Suprapubic skin (tissue), 4 donors: Measurements from ENCODE around the gene IGF2R. TPM values are rescaled to one million over a fixed set of nuclear protein-coding genes. Genes with fewer than 3 reads are reported as not detected.

ENCODE experiments used
- DNase-seq, 2 donors: peaks; one replicate each; pipeline ENCODE4 v3.0.0-alpha.2; 2019; ENCODE audit warnings: low spot score in 2 of 2
- H3K27ac ChIP-seq: fragments of 200-600 bp; sonication (generic); one replicate; pipeline ENCODE4 v1.5.1; 2019
- H3K27me3 ChIP-seq: fragments of 200-600 bp; sonication (generic); one replicate; pipeline ENCODE4 v1.5.1; 2019
- H3K36me3 ChIP-seq: fragments of 200-600 bp; sonication (generic); one replicate; pipeline ENCODE4 v1.5.1; 2019
- H3K4me1 ChIP-seq: fragments of 200-600 bp; sonication (generic); one replicate; pipeline ENCODE4 v1.5.1; 2019
- H3K4me3 ChIP-seq: fragments of 200-600 bp; sonication (generic); one replicate; pipeline ENCODE4 v1.5.1; 2019; ENCODE audit warnings: mild to moderate bottlenecking
- H3K9me3 ChIP-seq: fragments of 200-600 bp; sonication (generic); one replicate; pipeline ENCODE4 v1.5.1; 2019
- CTCF ChIP-seq, 2 donors: fragments of 200-600 bp in 1 of 2; fragments of 450-650 bp in 1 of 2; sonication (generic) in 1 of 2; IDR thresholded peaks; one replicate each; pipeline ENCODE4 v1.5.1; 2016 to 2019; ENCODE audit warnings: antibody characterized with exemption in 2 of 2, mild to moderate bottlenecking in 1 of 2, moderate library complexity in 1 of 2
- EP300 ChIP-seq: sonication (generic); formaldehyde crosslinking; IDR thresholded peaks from one replicate; pipeline ENCODE4 v1.6.1; 2017; ENCODE audit warnings: antibody characterized with exemption
- POLR2A ChIP-seq, 2 donors: fragments of 450-650 bp; IDR thresholded peaks; one replicate each; pipeline ENCODE4 v1.6.1; 2017; ENCODE audit warnings: antibody characterized with exemption in 2 of 2, mild to moderate bottlenecking in 2 of 2, moderate library complexity in 2 of 2
- POLR2AphosphoS5 ChIP-seq, 3 donors: sonication (generic); formaldehyde crosslinking; IDR thresholded peaks; one replicate each; pipeline ENCODE4 v1.6.1; 2017; ENCODE audit warnings: antibody characterized with exemption in 3 of 3
- WGBS: methylation state at CpG from one replicate; pipeline ENCODE4 v1.1.5; 2018; 5-methylcytosine and 5-hydroxymethylcytosine counted together
- total RNA-seq, 4 donors: library from RNA; depleted of rRNA; stranded (reverse); fragments of >200 nt; gene quantifications; one replicate each; pipeline ENCODE4 v1.1.0, GENCODE V29; 2016

Gene IGF2R
- total RNA-seq, 4 donors from 2014 or later: 58.2 to 137 (median 90.6) TPM

DNA sequence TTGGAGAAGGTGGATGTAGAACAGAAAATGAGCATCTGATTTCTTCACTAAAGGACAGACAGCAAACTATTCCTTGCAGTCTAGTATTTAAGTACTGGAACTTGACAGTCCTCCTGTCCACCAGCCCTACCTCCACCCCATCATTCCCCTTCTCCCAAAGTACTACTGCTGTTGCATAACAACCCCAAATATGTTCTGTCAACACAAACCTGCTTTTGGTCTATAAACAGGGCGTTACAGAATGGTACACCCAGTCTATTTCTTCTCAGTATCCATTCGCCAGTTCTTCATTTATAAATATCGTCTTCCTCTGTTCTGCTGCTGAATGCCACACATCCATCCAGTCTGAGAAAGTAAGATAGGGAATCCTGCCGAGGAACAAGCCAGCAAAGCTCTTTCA is 125.1 kb downstream of the IGF2R start:
- DNase-seq: no peak
- H3K27me3 ChIP-seq: no peaks in the 10 kb centered on the region
- TF ChIP-seq POLR2AphosphoS5 (IDR thresholded peaks at IDR 0.05): no peak
- no peak for TF ChIP-seq EP300
- no peak for TF ChIP-seq CTCF (IDR thresholded peaks at IDR 0.05)
- TF ChIP-seq POLR2A (IDR thresholded peaks at IDR 0.05): no peak
- no peak overlapping the region for H3K27ac ChIP-seq
- peaks cover under 1% of the 10 kb centered on the region for H3K4me1 ChIP-seq
- no peaks in the 10 kb centered on the region for H3K9me3 ChIP-seq
- WGBS: 95% methylated on average over 4 of the region's 4 CpGs
- H3K36me3 ChIP-seq: peaks cover 95% of the 10 kb centered on the region
- H3K4me3 ChIP-seq: no peak overlapping the region

GRCh38 chr6:160095146-160095845 is 126.4 kb downstream of the IGF2R start:
- Histone ChIP-seq H3K27me3 (no peaks in the 10 kb centered on the region), H3K36me3 (peaks cover 89% of the 10 kb centered on the region)
- 92% methylated on average over 8 of the region's 8 CpGs for WGBS

DNA sequence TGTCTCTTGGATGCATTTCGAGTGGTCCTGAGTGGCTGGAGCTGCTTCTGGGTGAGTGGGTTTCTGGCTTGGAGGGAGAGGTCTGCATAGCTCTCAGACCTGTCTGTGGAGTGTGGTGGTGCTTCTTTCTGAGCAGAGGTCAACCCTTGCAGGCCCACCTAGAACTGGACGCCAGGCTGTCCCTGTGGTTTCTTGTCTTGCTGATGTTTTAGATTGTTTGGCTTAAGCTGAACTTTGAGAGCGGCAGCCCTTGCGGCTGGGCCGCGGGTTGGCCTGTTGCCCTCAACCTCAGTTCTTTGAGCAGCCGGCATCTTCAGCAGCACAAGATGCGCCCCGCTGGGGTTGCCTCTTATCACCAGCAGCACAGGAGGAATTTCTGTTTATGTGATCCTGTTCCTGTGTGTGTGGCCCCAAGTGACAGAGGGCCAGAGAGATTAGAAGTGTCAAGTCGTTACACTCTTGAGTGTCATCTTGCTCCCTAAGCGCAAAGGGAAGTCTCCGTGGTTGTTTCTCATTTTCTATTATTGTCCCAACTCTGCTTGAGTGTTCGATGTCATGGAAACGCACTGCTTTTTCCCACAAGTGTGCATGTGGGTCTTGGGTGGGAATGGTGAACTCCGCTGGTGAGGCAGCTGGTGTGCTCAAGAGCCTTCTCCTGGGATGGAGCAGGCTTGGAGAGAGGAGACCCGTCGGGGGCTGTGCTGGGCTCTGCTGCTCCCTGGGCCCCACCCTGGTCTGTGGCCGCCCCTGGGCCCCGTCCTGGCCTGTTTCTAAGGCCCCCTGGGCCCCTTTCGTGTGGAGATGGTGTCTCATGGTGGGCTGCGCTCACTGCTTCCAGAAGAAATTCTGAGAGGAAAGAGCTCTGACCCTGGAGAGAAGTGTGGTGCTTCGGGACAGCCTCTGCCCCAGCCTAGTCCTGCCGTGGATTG is 132.7 kb downstream of the IGF2R start:
- no peaks in the 10 kb centered on the region for H3K27me3 ChIP-seq
- no peaks in the 10 kb centered on the region for H3K9me3 ChIP-seq
- no peak overlapping the region for H3K27ac ChIP-seq
- H3K4me3 ChIP-seq: no peak overlapping the region
- H3K4me1 ChIP-seq: peaks cover 10% of the 10 kb centered on the region
- H3K36me3 ChIP-seq: peaks cover 81% of the 10 kb centered on the region
- TF ChIP-seq POLR2A (IDR thresholded peaks at IDR 0.05): no peak
- no peak for TF ChIP-seq POLR2AphosphoS5 (IDR thresholded peaks at IDR 0.05)
- TF ChIP-seq EP300: no peak
- no peak for TF ChIP-seq CTCF (IDR thresholded peaks at IDR 0.05)
- no peak for DNase-seq
- WGBS: 88% methylated on average over 16 of the region's 23 CpGs

More at GRCh38 chr6:160095146-160095845, 126.4 kb downstream of the IGF2R start:
- H3K9me3 ChIP-seq: no peaks in the 10 kb centered on the region
- no peak overlapping the region for H3K4me3 ChIP-seq
- TF ChIP-seq EP300 (no peak), POLR2AphosphoS5 (IDR thresholded peaks at IDR 0.05) (no peak), POLR2A (IDR thresholded peaks at IDR 0.05) (no peak), CTCF (IDR thresholded peaks at IDR 0.05) (no peak)
- peaks cover 8% of the 10 kb centered on the region for H3K4me1 ChIP-seq
- no peak overlapping the region for H3K27ac ChIP-seq
- DNase-seq: no peak

DNA sequence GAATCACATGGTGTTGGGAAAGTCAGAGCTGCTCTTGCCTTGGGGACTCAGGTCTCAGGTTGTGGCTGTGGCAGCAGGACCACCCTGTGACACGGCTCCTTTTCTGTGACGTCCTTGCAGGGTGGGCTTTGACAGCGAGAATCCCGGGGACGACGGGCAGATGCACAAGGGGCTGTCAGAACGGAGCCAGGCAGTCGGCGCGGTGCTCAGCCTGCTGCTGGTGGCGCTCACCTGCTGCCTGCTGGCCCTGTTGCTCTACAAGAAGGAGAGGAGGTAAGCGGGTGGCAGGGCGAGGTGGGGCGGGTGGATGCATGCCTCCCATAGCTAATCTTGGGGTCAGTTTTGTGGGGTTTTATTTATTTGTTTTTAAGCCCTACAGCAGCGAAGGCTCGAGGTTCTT is 133.5 kb downstream of the IGF2R start:
- 93% methylated on average over 13 of the region's 16 CpGs for WGBS
- no peak for TF ChIP-seq CTCF (IDR thresholded peaks at IDR 0.05)
- no peak for TF ChIP-seq POLR2A (IDR thresholded peaks at IDR 0.05)
- TF ChIP-seq EP300: no peak
- TF ChIP-seq POLR2AphosphoS5 (IDR thresholded peaks at IDR 0.05): no peak
- peaks cover 80% of the 10 kb centered on the region for H3K36me3 ChIP-seq

More for the DNA sequence above, 133.5 kb downstream of the IGF2R start:
- no peak for DNase-seq
- peaks cover 10% of the 10 kb centered on the region for H3K4me1 ChIP-seq
- H3K4me3 ChIP-seq: no peak overlapping the region
- H3K27ac ChIP-seq: no peak overlapping the region
- no peaks in the 10 kb centered on the region for H3K27me3 ChIP-seq
- H3K9me3 ChIP-seq: no peaks in the 10 kb centered on the region
